ENCODE results near the gene NDUFB6.
"Not testable (repeated sequence)": the region's sequence is repeated elsewhere in the genome, so short reads cannot be mapped to it uniquely, and the experiment has no call there.

NDUFB6 gene

GRCh38 chr9:32572900-32573523 is at the start of gene NDUFB6:
Gene NDUFB6, minus strand, starts transcription at chr9:32573159. Its CDS starts 99 bp downstream, at chr9:32573060.
- Histone ChIP-seq H3K36me3 (ENCODE audit: control insufficient read depth, insufficient read depth, low read length) (peaks cover 5% of the 10 kb centered on the region; the same call in 1 of the 2 replicates), H3K27me3 (ENCODE audit: control insufficient read depth, insufficient read depth, low read length) (no peaks in the 10 kb centered on the region), H3K4me3 (ENCODE audit: low read depth, low read length) (peak within 1 kb of the TSS; percentile 84), H3K27ac (ENCODE audit: low read depth, low read length) (peak within 1 kb of the TSS; percentile 91), H3K9ac (ENCODE audit: low read depth, low read length) (peak within 1 kb of the TSS; percentile 87), H3K9me3 (ENCODE audit: control insufficient read depth, insufficient read depth, low read length) (no peaks in the 10 kb centered on the region), H3K4me1 (ENCODE audit: control insufficient read depth, insufficient read depth, low read length) (peaks cover 13% of the 10 kb centered on the region)

- H3K27ac ChIP-seq (ENCODE audit: low read depth, low read length) = no peak overlapping the region
- no peaks in the 10 kb centered on the region for H3K36me3 ChIP-seq (ENCODE audit: control insufficient read depth, insufficient read depth, low read length)
- H3K27me3 ChIP-seq (ENCODE audit: control insufficient read depth, insufficient read depth, low read length) = no peaks in the 10 kb centered on the region
- no peaks in the 10 kb centered on the region for H3K4me1 ChIP-seq (ENCODE audit: control insufficient read depth, insufficient read depth, low read length)
- no peaks in the 10 kb centered on the region for H3K9me3 ChIP-seq (ENCODE audit: control insufficient read depth, insufficient read depth, low read length)
- H3K9ac ChIP-seq (ENCODE audit: low read depth, low read length) = no peak overlapping the region
- H3K4me3 ChIP-seq (ENCODE audit: low read depth, low read length) = no peak overlapping the region
Measured at GRCh38 chr9:32618261-32618660, 45.3 kb upstream of the NDUFB6 start.

GRCh38 chr9:32606811-32607210 is 33.9 kb upstream of the NDUFB6 start:
- Histone ChIP-seq H3K9ac (ENCODE audit: low read depth, low read length) (no peak overlapping the region), H3K36me3 (ENCODE audit: control insufficient read depth, insufficient read depth, low read length) (no peaks in the 10 kb centered on the region), H3K4me1 (ENCODE audit: control insufficient read depth, insufficient read depth, low read length) (no peaks in the 10 kb centered on the region), H3K4me3 (ENCODE audit: low read depth, low read length) (no peak overlapping the region), H3K9me3 (ENCODE audit: control insufficient read depth, insufficient read depth, low read length) (no peaks in the 10 kb centered on the region), H3K27ac (ENCODE audit: low read depth, low read length) (no peak overlapping the region), H3K27me3 (ENCODE audit: control insufficient read depth, insufficient read depth, low read length) (no peaks in the 10 kb centered on the region)

GRCh38 chr9:32603914-32604852 is 31.2 kb upstream of the NDUFB6 start:
- H3K4me3 ChIP-seq (ENCODE audit: low read depth, low read length) = no peak overlapping the region
- H3K27ac ChIP-seq (ENCODE audit: low read depth, low read length) = no peak overlapping the region
- H3K9ac ChIP-seq (ENCODE audit: low read depth, low read length) = no peak overlapping the region

GRCh38 chr9:32599021-32599420 is 26.1 kb upstream of the NDUFB6 start:
- not testable (repeated sequence) for H3K27ac ChIP-seq (ENCODE audit: low read depth, low read length); H3K9ac ChIP-seq (ENCODE audit: low read depth, low read length); H3K4me1 ChIP-seq (ENCODE audit: control insufficient read depth, insufficient read depth, low read length); H3K4me3 ChIP-seq (ENCODE audit: low read depth, low read length); H3K36me3 ChIP-seq (ENCODE audit: control insufficient read depth, insufficient read depth, low read length); H3K9me3 ChIP-seq (ENCODE audit: control insufficient read depth, insufficient read depth, low read length); H3K27me3 ChIP-seq (ENCODE audit: control insufficient read depth, insufficient read depth, low read length)

More at GRCh38 chr9:32603914-32604852, 31.2 kb upstream of the NDUFB6 start:
- Histone ChIP-seq H3K27me3 (ENCODE audit: control insufficient read depth, insufficient read depth, low read length) (no peaks in the 10 kb centered on the region), H3K9me3 (ENCODE audit: control insufficient read depth, insufficient read depth, low read length) (no peaks in the 10 kb centered on the region), H3K36me3 (ENCODE audit: control insufficient read depth, insufficient read depth, low read length) (no peaks in the 10 kb centered on the region), H3K4me1 (ENCODE audit: control insufficient read depth, insufficient read depth, low read length) (no peaks in the 10 kb centered on the region)

GRCh38 chr9:32596936-32597335 is 24.0 kb upstream of the NDUFB6 start:
- Histone ChIP-seq H3K9me3 (ENCODE audit: control insufficient read depth, insufficient read depth, low read length) (no peaks in the 10 kb centered on the region), H3K9ac (ENCODE audit: low read depth, low read length) (no peak overlapping the region), H3K27me3 (ENCODE audit: control insufficient read depth, insufficient read depth, low read length) (no peaks in the 10 kb centered on the region), H3K4me3 (ENCODE audit: low read depth, low read length) (no peak overlapping the region), H3K4me1 (ENCODE audit: control insufficient read depth, insufficient read depth, low read length) (no peaks in the 10 kb centered on the region), H3K27ac (ENCODE audit: low read depth, low read length) (no peak overlapping the region), H3K36me3 (ENCODE audit: control insufficient read depth, insufficient read depth, low read length) (no peaks in the 10 kb centered on the region)

GRCh38 chr9:32596096-32596865 is 23.3 kb upstream of the NDUFB6 start:
- H3K36me3 ChIP-seq (ENCODE audit: control insufficient read depth, insufficient read depth, low read length) = no peaks in the 10 kb centered on the region
- no peaks in the 10 kb centered on the region for H3K9me3 ChIP-seq (ENCODE audit: control insufficient read depth, insufficient read depth, low read length)
- no peak overlapping the region for H3K27ac ChIP-seq (ENCODE audit: low read depth, low read length)
- no peak overlapping the region for H3K4me3 ChIP-seq (ENCODE audit: low read depth, low read length)
- no peak overlapping the region for H3K9ac ChIP-seq (ENCODE audit: low read depth, low read length)
- H3K27me3 ChIP-seq (ENCODE audit: control insufficient read depth, insufficient read depth, low read length) = no peaks in the 10 kb centered on the region
- no peaks in the 10 kb centered on the region for H3K4me1 ChIP-seq (ENCODE audit: control insufficient read depth, insufficient read depth, low read length)

- Histone ChIP-seq H3K27me3 (ENCODE audit: control insufficient read depth, insufficient read depth, low read length) (no peaks in the 10 kb centered on the region), H3K9me3 (ENCODE audit: control insufficient read depth, insufficient read depth, low read length) (no peaks in the 10 kb centered on the region), H3K4me1 (ENCODE audit: control insufficient read depth, insufficient read depth, low read length) (no peaks in the 10 kb centered on the region), H3K9ac (ENCODE audit: low read depth, low read length) (no peak overlapping the region), H3K27ac (ENCODE audit: low read depth, low read length) (no peak overlapping the region), H3K36me3 (ENCODE audit: control insufficient read depth, insufficient read depth, low read length) (no peaks in the 10 kb centered on the region), H3K4me3 (ENCODE audit: low read depth, low read length) (no peak overlapping the region)
Measured at GRCh38 chr9:32590898-32591297, 17.9 kb upstream of the NDUFB6 start.

- Histone ChIP-seq H3K36me3 (ENCODE audit: control insufficient read depth, insufficient read depth, low read length) (no peaks in the 10 kb centered on the region), H3K27me3 (ENCODE audit: control insufficient read depth, insufficient read depth, low read length) (no peaks in the 10 kb centered on the region), H3K4me3 (ENCODE audit: low read depth, low read length) (no peak overlapping the region), H3K9ac (ENCODE audit: low read depth, low read length) (no peak overlapping the region), H3K9me3 (ENCODE audit: control insufficient read depth, insufficient read depth, low read length) (no peaks in the 10 kb centered on the region), H3K4me1 (ENCODE audit: control insufficient read depth, insufficient read depth, low read length) (no peaks in the 10 kb centered on the region), H3K27ac (ENCODE audit: low read depth, low read length) (no peak overlapping the region)
Measured at GRCh38 chr9:32590476-32590875, 17.5 kb upstream of the NDUFB6 start.

GRCh38 chr9:32589083-32589723 is 16.2 kb upstream of the NDUFB6 start:
- H3K36me3 ChIP-seq (ENCODE audit: control insufficient read depth, insufficient read depth, low read length) = no peaks in the 10 kb centered on the region
- H3K4me1 ChIP-seq (ENCODE audit: control insufficient read depth, insufficient read depth, low read length) = no peaks in the 10 kb centered on the region
- no peak overlapping the region for H3K27ac ChIP-seq (ENCODE audit: low read depth, low read length)
- no peak overlapping the region for H3K9ac ChIP-seq (ENCODE audit: low read depth, low read length)
- no peaks in the 10 kb centered on the region for H3K9me3 ChIP-seq (ENCODE audit: control insufficient read depth, insufficient read depth, low read length)
- no peaks in the 10 kb centered on the region for H3K27me3 ChIP-seq (ENCODE audit: control insufficient read depth, insufficient read depth, low read length)
- H3K4me3 ChIP-seq (ENCODE audit: low read depth, low read length) = no peak overlapping the region
